DOHH2 (cell line): Measurements from ENCODE around the gene DLX2.

Source experiments
- H3F3A ChIP-seq: fragments of 200-600 bp; sonication (generic), shearing (Covaris generic); 2 replicates; pipeline ENCODE4 v1.6.0; 2016; ENCODE audit warnings: antibody characterized with exemption, mild to moderate bottlenecking; ENCODE audit not compliant: control insufficient read depth, insufficient read depth
- H3K27ac ChIP-seq: fragments of 200-600 bp; sonication (generic); 2 replicates; pipeline ENCODE4 v1.5.1; 2014; ENCODE audit warnings: low read depth, mild to moderate bottlenecking, low read length, moderate library complexity
- H3K27me3 ChIP-seq: fragments of 200-600 bp; sonication (generic); 2 replicates; pipeline ENCODE4 v1.6.1; 2014; ENCODE audit warnings: mild to moderate bottlenecking, low read length, mixed read lengths; ENCODE audit not compliant: control insufficient read depth
- H3K36me3 ChIP-seq: fragments of 200-600 bp; sonication (generic); 2 replicates; pipeline ENCODE4 v1.6.1; 2014; ENCODE audit warnings: mild to moderate bottlenecking, low read length, moderate library complexity, mixed read lengths; ENCODE audit not compliant: control insufficient read depth
- H3K4me1 ChIP-seq: fragments of 200-600 bp; sonication (generic); 2 replicates; pipeline ENCODE4 v1.6.1; 2014; ENCODE audit warnings: mild to moderate bottlenecking, low read length, mixed read lengths; ENCODE audit not compliant: control insufficient read depth
- H3K4me2 ChIP-seq: fragments of 200-600 bp; sonication (generic); 2 replicates; pipeline ENCODE4 v1.6.0; 2014; ENCODE audit warnings: mild to moderate bottlenecking, low read length, moderate library complexity
- H3K4me3 ChIP-seq: fragments of 200-600 bp; sonication (generic); 2 replicates; pipeline ENCODE4 v1.5.1; 2014; ENCODE audit warnings: mild to moderate bottlenecking, low read length, mixed read lengths
- H3K79me2 ChIP-seq: fragments of 200-600 bp; sonication (generic); 2 replicates; pipeline ENCODE4 v1.6.1; 2014; ENCODE audit warnings: mild to moderate bottlenecking, low read length, mixed read lengths; ENCODE audit not compliant: control insufficient read depth
- H3K9me2 ChIP-seq: fragments of 200-600 bp; sonication (generic); replicated peaks from 2 replicates; pipeline ENCODE4 v1.6.1; 2014; ENCODE audit warnings: mild to moderate bottlenecking, low read length, mixed read lengths; ENCODE audit not compliant: control insufficient read depth
- H3K9me3 ChIP-seq: fragments of 200-600 bp; sonication (generic); 2 replicates; pipeline ENCODE4 v1.6.1; 2014; ENCODE audit warnings: antibody characterized with exemption, low read length, mixed read lengths; ENCODE audit not compliant: control insufficient read depth, insufficient read depth
- H4K20me1 ChIP-seq: fragments of 200-600 bp; sonication (generic); 2 replicates; pipeline ENCODE4 v1.6.0; 2014; ENCODE audit warnings: low read depth, mild to moderate bottlenecking, antibody characterized with exemption, low read length, moderate library complexity; ENCODE audit not compliant: control insufficient read depth, insufficient read depth
- CTCF ChIP-seq: fragments of 200-600 bp; sonication (generic); IDR thresholded peaks from one replicate; pipeline ENCODE4 v1.5.1; 2014; ENCODE audit warnings: antibody characterized with exemption, mild to moderate bottlenecking, low read depth, low read length; ENCODE audit not compliant: poor library complexity, severe bottlenecking
- EZH2phosphoT487 ChIP-seq: fragments of 200-600 bp; sonication (generic); IDR thresholded peaks from 2 replicates; pipeline ENCODE4 v1.6.1; 2017; ENCODE audit warnings: borderline replicate concordance, mild to moderate bottlenecking, antibody characterized with exemption, low read length, moderate library complexity, mixed read lengths

The DLX2 gene

GRCh38 chr2:172100080-172100934 lies 2.4 kb downstream of the DLX2 start:
- peak; percentile 39; the same call in 1 of the 2 replicates for TF ChIP-seq EZH2phosphoT487
- no peak for TF ChIP-seq CTCF

DNA sequence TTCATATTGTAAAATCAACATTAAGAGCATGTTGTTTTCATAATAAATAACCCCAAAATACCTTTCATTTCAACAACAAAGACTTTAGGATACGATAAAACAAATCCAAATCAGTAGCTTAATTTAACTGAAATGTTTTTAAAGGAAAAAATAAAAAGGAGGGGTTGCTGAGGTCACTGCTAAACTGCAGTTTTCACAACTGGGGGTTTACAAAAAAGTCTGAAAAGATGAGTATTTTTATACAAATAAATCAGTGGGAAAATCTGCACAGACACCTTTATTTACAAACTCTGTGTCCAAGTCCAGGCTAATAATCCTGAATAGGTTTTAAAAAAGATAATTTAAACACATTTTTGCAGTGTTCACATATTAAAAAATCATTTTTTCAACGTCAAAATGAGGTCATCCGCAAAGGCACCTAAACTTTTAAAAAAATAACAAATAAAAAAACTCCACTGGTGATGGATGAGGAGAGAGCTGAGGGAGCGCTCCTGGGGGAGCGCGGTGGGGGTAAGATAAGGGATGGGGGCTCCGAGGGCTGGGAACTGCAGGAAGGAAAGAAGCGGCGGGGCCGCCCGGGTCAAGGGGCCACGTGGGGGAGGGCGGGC lies 3.1 kb downstream of the DLX2 start:
- peaks cover 81% of the 10 kb centered on the region for H3K4me1 ChIP-seq
- peaks cover 77% of the 10 kb centered on the region for H3K27me3 ChIP-seq
- no peak for TF ChIP-seq CTCF
- H3K4me2 ChIP-seq = peak overlapping the region; percentile 79
- no peak overlapping the region for H3K27ac ChIP-seq
- no peaks in the 10 kb centered on the region for H3K79me2 ChIP-seq
- peaks cover 16% of the 10 kb centered on the region; the same call in 1 of the 2 replicates for H4K20me1 ChIP-seq
- H3K9me3 ChIP-seq = no peaks in the 10 kb centered on the region
- H3K4me3 ChIP-seq = peak overlapping the region; percentile 73
- no peaks in the 10 kb centered on the region for H3K36me3 ChIP-seq
- no peaks in the 10 kb centered on the region for H3K9me2 ChIP-seq
- peaks cover 5% of the 10 kb centered on the region; the same call in 1 of the 2 replicates for H3F3A ChIP-seq

More at GRCh38 chr2:172100080-172100934, 2.4 kb downstream of the DLX2 start:
- H3K79me2 ChIP-seq = no peaks in the 10 kb centered on the region
- H3K36me3 ChIP-seq = no peaks in the 10 kb centered on the region
- H4K20me1 ChIP-seq = peaks cover 16% of the 10 kb centered on the region; the same call in 1 of the 2 replicates
- H3K9me3 ChIP-seq = no peaks in the 10 kb centered on the region
- peaks cover 73% of the 10 kb centered on the region for H3K4me1 ChIP-seq
- H3K27me3 ChIP-seq = peaks cover 72% of the 10 kb centered on the region
- H3K4me2 ChIP-seq = peak overlapping the region; percentile 79
- no peaks in the 10 kb centered on the region for H3K9me2 ChIP-seq
- H3K27ac ChIP-seq = no peak overlapping the region
- peaks cover 5% of the 10 kb centered on the region; the same call in 1 of the 2 replicates for H3F3A ChIP-seq
- peak overlapping the region; percentile 73 for H3K4me3 ChIP-seq

DNA sequence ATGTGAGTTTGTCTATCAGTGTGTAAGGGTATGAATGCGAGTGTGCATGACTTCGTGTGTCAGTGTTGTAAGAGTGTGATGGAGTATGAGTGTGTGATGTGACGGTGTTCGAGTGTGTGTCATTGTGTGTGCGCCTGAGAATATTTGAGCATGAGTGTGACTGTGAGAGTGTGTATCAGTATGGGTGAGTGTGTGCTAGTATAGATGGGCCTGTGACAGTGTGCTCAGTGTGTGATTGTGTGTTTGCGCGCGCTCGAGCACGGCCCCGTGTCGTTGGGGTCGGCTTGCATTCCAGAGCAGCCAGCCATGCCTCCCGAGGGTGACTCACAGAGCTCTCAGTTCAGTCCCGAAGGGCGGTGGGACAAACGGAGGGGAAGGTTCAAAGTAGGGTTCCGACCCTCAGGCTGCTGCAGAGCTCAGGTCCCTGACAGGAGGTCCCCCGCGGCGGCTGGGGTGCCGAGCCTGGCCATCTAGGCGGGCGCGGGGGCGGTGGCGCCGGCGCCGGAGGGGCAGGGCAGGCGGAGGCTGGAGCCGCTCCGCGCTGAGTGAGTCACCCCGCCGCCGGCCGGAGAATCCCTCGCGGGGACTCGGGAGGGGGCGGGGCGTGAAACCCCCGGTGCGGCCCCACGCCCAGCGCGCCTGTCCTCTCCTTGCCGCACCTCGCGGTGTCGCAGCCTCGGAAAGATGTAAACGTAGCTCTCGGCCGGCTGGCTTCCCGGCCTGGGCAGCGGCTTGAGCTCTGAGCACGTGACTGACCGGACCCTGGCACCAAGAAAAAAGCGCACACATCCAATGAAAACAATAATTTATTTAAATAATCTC lies 3.8 kb downstream of the DLX2 start:
- peaks cover 79% of the 10 kb centered on the region for H3K4me1 ChIP-seq
- no peak for TF ChIP-seq CTCF
- TF ChIP-seq EZH2phosphoT487 = peak; percentile 96
- no peaks in the 10 kb centered on the region for H3K36me3 ChIP-seq
- H4K20me1 ChIP-seq = peaks cover 16% of the 10 kb centered on the region; the same call in 1 of the 2 replicates
- no peak overlapping the region for H3K27ac ChIP-seq
- H3K79me2 ChIP-seq = no peaks in the 10 kb centered on the region
- H3K9me3 ChIP-seq = no peaks in the 10 kb centered on the region
- H3K4me2 ChIP-seq = peak overlapping the region; percentile 79
- peaks cover 5% of the 10 kb centered on the region; the same call in 1 of the 2 replicates for H3F3A ChIP-seq
- H3K4me3 ChIP-seq = peak overlapping the region; percentile 44
- no peaks in the 10 kb centered on the region for H3K9me2 ChIP-seq
- peaks cover 84% of the 10 kb centered on the region for H3K27me3 ChIP-seq
